HG03571 (cell line): ENCODE results near the gene TJP1.
"Not testable (repeated sequence)": the region's sequence is repeated elsewhere in the genome, so short reads cannot be mapped to it uniquely, and the experiment has no call there.

Source experiments
- ATAC-seq: cut with Tn5 transposase; IDR thresholded peaks from one replicate; pipeline ENCODE4 v1.9.1; 2021; ENCODE audit not compliant: unreplicated experiment

Gene TJP1

GRCh38 chr15:29685156-29686078 lies 136.9 kb downstream of the TJP1 start:
- no peak for ATAC-seq

DNA sequence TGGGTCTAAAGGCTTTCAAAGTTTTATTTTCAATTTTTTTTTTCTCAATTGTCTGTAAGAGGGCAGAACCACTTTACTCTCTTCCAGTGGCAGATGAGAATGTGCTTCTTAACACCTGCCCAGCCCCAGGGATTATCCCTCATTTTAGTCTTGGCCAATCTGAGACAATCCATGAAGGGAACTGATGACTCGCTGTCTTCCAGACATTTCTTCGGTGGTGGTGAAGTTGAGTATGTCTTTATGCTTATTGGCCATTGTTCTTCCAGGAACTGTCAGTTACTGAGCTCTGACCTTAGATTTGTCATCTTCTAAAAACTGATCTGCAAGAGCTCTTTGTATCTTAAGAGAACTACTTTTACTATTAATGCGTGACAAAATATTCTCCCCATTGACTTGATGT lies 139.5 kb downstream of the TJP1 start:
- no peak for ATAC-seq

DNA sequence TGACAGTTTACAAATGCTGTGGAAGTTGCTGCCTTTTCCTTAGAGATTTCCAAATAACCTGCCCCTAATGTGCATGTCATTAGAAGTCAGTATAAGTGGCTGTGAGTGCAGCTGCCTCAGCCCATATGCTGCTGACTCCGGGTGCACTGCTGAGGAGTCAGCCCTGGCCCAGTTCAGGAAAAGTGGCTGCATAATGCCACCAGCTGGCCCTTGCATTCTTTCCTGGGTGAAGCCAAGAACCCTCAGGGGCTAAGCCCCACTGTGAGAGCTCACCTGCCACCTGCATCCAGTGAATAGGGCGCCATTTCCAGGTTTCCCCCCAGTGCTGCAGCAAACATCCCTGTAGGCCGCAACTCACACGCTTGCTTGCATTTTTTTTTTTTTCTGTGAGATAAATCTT lies 139.9 kb downstream of the TJP1 start:
- no peak for ATAC-seq

DNA sequence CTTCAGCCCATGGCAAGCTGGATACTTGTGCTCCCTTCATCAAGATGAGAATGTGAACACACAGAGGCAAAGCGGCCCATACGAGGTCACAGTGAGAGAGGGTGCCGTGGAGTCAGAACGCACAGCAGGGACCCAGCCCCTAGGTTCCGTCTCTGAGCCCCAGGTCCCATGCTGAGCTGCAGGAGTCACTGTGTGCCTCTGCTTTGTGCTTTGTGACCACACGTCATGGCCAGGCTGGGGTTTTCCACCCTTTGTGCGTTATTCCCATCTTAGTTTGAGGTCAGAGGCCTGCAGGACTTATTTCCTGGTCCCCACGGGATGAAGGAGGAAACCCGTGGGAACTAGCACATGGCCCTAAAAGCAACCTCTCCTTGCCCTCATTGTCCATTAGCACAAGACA lies 140.3 kb downstream of the TJP1 start:
- ATAC-seq = no peak

GRCh38 chr15:29681166-29681845 lies 141.0 kb downstream of the TJP1 start:
- no peak for ATAC-seq

DNA sequence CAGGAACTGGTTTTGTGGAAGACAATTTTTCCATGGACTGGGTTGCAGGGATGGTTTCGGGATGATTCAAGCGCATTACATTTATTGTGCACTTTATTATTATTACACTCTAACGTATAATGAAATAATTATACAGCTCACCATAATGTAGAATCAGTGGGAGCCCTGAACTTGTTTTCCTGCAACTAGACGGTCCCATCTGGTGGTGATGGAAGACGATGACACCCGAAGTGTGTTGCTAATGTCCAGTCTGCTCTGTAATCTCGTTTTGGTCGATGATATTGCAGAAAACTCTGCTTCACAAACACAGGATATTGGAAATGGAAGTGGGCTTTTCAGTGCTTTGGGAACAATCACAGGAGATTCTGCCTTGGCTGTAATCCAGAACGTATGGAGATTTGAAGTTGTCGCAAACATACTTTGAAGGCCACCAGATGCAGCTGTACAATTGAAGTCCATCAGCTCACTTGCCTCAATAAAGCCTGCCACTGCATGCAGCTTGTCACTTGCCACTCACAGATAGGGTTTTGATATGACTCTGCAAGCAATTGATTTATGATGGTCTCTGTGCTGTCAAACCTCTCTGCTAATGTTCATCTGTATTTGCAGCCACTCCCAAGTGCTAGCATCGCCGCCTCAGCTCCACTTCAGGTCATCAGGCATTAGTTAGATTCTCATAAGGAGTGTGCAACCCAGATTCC lies 141.7 kb downstream of the TJP1 start:
- ATAC-seq = no peak

GRCh38 chr15:29678504-29679034 lies 143.7 kb downstream of the TJP1 start:
- no peak for ATAC-seq

DNA sequence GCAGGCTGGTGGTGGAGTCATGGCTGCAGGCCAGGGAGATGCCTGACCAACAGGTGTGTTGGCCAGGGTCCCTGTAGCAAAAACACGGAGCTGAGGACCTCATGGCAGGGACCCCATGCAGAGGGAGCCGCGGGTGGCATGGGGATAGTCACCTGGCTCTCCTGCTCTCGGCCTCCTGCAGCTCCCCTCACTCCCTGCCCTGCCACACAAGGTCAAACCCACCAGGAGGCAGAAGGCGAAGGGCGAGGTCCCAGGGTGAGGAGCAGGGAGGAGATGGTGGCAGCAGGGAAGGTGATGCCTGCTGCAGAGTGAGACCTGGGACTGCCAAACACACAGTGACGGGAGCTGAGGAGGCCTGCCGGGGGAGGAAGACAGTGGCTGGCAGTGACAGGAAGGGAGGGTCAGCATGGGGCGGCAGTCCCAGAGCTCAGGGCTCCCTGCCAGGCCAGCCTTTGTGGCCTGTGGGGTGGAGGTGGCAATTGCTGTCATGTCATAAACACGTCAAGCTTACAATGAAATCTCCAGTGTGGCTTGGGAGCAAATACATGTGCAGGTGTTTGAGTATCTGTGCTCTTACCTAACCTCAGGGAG lies 144.3 kb downstream of the TJP1 start:
- ATAC-seq = no peak

GRCh38 chr15:29677455-29677854 lies 144.8 kb downstream of the TJP1 start:
- ATAC-seq = no peak

- ATAC-seq = no peak
These were observed 145.3 kb downstream of the TJP1 start for GRCh38 chr15:29676961-29677402.

DNA sequence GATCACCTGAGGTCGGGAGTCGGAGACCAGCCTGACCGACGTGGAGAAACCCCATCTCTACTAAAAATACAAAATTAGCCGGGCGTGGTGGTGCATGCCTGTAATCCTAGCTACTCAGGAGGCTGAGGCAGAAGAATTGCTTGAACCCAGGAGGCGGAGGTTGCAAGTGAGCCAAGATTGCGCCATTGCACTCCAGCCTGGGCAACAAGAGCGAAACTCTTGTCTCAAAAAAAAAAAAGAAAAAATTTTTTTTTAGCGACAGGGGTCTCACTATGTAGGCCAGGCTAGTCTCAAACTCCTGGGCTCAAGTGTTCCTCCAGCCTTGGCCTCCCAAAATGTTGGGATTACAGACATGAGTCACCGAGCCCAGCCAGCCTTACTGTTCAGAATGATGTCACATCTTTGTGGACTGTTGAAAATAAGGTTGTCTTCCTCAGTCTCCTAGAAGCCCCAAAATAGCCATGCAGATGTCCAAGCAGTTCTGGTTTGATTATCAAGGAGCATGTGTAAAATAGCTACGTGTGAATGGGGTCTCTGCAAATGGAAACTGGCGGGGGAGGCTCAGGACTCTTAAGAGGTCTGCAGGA lies 145.8 kb downstream of the TJP1 start:
- ATAC-seq = not testable (repeated sequence)

DNA sequence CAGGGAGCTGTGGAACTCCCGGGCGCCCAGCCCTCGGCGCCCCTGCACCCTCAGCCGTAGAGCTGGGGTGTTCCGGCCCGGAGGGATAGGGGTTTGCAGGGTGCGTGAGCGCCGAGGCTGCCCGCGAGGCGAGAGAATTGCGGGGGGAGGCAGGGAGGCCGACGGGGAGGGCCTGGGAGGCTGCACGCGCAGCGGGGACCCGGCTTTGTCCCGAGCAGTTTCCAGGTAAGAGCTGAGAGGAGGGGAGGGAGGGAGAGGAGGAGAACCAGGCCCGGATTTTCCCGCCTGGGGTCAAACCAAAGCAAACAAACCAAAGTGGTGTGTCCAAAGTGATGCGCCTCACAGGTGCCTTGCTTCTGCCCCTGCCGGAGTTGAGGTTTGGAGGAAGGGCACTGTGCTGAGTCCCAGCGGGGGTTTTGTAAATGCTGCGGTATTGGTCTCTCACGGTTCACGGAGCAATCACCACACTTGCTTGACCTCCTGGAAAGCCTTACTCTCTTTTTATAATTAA lies 146.4 kb downstream of the TJP1 start:
- ATAC-seq = no peak

DNA sequence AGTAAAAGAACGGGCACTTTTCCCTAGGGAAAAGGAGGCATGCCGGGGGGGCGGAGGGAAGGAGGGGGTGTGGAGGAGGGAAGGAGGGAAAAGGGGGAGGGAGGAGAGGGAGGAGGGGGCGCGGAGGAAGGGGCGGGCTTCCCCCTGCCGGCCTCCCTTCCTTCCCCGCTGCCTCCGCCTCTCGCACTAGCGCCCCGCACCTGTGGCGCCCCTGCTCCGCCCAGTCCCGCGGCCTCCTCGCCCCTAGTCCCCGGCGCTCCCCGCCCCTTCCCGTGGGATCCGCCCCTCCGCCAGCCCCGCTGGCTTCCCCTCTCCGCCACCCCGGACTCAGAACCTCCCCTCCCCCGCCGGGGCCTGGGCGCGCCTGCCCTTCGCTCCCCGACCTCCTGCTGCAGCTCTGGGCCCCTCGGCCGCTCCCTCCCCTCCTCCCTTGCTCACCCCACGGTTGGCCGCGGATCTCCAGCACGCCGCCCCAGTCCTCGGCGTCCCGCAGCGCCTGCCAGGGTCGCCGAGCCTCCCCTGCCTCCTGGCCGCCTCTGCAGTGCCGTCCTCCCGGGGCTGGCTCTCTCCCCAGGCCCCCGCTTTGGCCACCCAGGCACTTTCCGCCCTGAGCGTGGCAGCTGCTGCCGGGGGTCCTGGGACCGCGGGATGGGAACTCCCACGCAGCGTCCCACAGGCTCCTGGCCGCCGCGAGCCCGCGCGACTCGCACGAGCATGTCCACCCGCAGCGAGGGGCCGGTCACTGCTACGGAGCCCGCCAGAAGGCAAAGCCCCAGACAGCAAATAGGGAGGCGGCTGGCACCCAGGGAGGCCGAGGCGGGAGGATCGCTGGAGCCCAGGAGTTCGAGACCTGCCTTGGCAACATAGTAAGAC lies 147.4 kb downstream of the TJP1 start:
- no peak for ATAC-seq

GRCh38 chr15:29672923-29673809 lies 149.1 kb downstream of the TJP1 start:
- no peak for ATAC-seq

GRCh38 chr15:29672446-29672845 lies 149.8 kb downstream of the TJP1 start:
- no peak for ATAC-seq

DNA sequence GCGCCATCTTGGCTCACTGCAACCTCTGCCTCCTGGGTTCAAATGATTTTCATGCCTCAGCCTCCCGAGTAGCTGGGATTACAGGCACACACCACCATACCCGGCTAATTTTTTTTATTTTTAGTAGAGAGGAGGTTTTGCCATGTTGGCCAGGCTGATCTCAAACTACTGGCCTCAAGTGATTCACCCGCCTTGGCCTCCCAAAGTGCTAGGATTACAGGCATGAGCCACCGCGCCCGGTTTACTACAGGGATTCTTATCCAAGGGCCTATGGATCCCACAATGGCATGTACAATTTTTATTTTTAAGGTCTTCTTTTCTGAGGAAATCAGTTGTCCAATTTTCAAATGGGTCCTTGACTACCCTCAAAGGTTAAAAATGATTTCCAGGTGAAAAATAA lies 150.2 kb downstream of the TJP1 start:
- not testable (repeated sequence) for ATAC-seq

DNA sequence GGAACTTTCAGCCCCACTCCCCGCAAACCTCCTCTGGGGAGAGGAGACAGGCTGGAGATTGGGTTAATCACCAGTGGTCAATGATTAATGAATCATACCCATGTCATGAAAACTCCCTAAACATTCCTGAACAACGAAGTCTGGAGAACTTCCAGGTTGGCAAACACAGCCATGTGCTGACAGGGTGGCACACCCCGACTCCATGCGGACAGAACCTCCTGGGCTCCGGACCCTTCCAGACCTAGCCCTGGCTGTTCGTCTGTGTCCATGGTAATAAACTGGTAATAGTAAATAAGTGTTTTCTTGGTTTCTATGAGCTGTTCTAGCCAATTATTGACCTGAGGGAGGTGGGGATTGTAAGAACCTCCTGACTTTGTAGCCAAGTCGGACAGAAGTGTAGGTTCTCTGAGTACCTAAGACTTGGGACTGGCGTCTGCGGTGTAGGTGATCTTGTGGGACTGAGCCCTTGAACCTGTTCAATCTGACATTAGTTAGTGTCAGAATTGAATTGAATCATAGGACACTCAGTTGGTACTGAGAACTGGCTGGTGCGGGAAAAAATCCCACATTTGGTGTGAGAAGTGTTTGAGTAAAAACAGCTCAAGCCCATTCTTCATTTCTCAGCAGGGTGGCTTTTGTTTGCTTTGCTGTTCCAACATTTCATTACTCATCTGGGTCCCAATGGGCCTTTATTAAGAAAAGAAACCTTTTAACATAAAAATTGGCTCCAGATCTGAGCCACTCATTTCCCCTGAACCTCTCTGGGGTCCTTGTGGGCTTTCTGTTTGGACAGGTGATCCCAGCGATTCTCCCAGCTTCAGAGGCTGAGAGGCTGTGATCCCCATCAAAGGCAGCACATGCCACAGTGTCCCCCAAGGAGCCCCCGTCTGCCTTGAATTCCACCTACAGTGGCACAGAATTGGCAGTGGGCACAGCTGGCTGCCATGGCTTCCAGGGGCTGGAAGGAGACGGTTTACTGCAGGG lies 151.0 kb downstream of the TJP1 start:
- ATAC-seq = no peak
